Gastrocnemius medialis (tissue), 4 donors: Measurements from ENCODE around the gene FBXL22. TPM values are rescaled to one million over a fixed set of nuclear protein-coding genes. Genes with fewer than 3 reads are reported as not detected.

Source experiments
- ATAC-seq, 2 donors: fragments of 150-250 bp; one replicate each; pipeline ENCODE4 v1.9.1; 2016
- DNase-seq, 2 donors: peaks; one replicate each; pipeline ENCODE4 v3.0.0-alpha.2; 2019
- H3K27ac ChIP-seq, 4 donors: fragments of 200-600 bp; sonication (generic); 1 replicate in 1 of 4; 2 replicates in 3 of 4; pipeline ENCODE4 v1.5.1; 2016 to 2018; ENCODE audit warnings: mild to moderate bottlenecking in 2 of 4, moderate library complexity in 1 of 4
- H3K27me3 ChIP-seq, 3 donors: fragments of 200-600 bp; sonication (generic) in 2 of 3; 1 replicate in 1 of 3; 2 replicates in 2 of 3; pipeline versions ENCODE4 v1.5.1 to v1.6.0; 2016 to 2019; ENCODE audit warnings: mild to moderate bottlenecking in 1 of 3, moderate library complexity in 1 of 3
- H3K36me3 ChIP-seq, 2 donors: fragments of 200-600 bp; sonication (generic) in 1 of 2; one replicate each; pipeline ENCODE4 v1.5.1; 2017 to 2018
- H3K4me1 ChIP-seq, 2 donors: fragments of 200-600 bp; sonication (generic) in 1 of 2; one replicate each; pipeline ENCODE4 v1.5.1; 2016 to 2017; ENCODE audit warnings: mild to moderate bottlenecking in 2 of 2
- H3K4me3 ChIP-seq, 4 donors: fragments of 200-600 bp; sonication (generic) in 3 of 4; 1 replicate in 1 of 4; 2 replicates in 3 of 4; pipeline ENCODE4 v1.5.1; 2016 to 2019; ENCODE audit warnings: mild to moderate bottlenecking in 2 of 4
- H3K9me3 ChIP-seq, 3 donors: fragments of 200-600 bp; sonication (generic) in 2 of 3; 1 replicate in 1 of 3; 2 replicates in 2 of 3; pipeline ENCODE4 v1.5.1; 2016 to 2019
- POLR2A ChIP-seq, 2 donors: fragments of 450-650 bp; IDR thresholded peaks; one replicate each; pipeline ENCODE4 v1.6.1; 2017; ENCODE audit warnings: antibody characterized with exemption in 2 of 2, mild to moderate bottlenecking in 2 of 2, moderate library complexity in 2 of 2
- in situ Hi-C, 4 donors: fragments of 200-750 bp; cut with MboI; loops; one replicate each; pipeline versions ENCODE4 v1.15.0 to v1.8.0; 2017; ENCODE audit warnings: low sequenced_read_pairs in 4 of 4
- intact Hi-C: fragments of 100-400 bp; cut with DNase I; formaldehyde crosslinking; loops from one replicate; pipeline ENCODE4 v1.15.1; 2023; ENCODE audit warnings: low total_unique reads
- total RNA-seq, 4 donors: library from RNA; depleted of rRNA; stranded (reverse); fragments of >200 nt; gene quantifications; one replicate each; pipeline versions ENCODE4 v1.1.0 to v1.2.3, GENCODE V29; 2016
- TF ChIP-seq, protein P1 (sequence below), 5 experiments: fragments of 450-650 bp in 3 of 5; fragments of 200-600 bp in 2 of 5; sonication (generic) in 2 of 5; IDR thresholded peaks in 4 of 5; conservative IDR thresholded peaks in 1 of 5; 1 replicate in 4 of 5; 2 replicates in 1 of 5; pipeline ENCODE4 v1.5.1; 2016 to 2019; ENCODE audit warnings: antibody characterized with exemption in 5 of 5, mild to moderate bottlenecking in 3 of 5, moderate library complexity in 3 of 5

The FBXL22 gene
- total RNA-seq, 4 donors from 2014 or later, result 0.36 to 0.89 (median 0.68) TPM; not detected in 1

DNA sequence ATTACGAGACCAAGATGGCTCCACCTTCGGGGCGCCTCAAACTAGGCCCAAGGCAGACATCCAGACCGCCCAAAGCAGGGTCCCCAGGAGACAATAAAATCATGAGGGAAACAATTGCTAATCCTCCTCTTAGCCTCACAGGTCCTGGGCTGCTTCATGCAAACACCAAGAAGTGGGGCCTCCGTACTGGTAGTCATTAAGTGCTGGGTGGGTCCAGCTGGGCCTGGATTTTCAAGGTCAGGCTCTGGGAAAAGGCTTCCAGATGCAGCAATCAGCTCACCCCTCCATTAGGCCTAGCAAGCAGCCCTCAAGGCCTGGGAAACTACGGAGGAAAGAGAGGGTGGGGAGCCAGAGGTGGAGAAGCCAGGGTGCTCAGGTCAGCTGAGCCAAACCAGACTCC is 634 bp downstream of the FBXL22 start:
- TF ChIP-seq, protein P1, sequence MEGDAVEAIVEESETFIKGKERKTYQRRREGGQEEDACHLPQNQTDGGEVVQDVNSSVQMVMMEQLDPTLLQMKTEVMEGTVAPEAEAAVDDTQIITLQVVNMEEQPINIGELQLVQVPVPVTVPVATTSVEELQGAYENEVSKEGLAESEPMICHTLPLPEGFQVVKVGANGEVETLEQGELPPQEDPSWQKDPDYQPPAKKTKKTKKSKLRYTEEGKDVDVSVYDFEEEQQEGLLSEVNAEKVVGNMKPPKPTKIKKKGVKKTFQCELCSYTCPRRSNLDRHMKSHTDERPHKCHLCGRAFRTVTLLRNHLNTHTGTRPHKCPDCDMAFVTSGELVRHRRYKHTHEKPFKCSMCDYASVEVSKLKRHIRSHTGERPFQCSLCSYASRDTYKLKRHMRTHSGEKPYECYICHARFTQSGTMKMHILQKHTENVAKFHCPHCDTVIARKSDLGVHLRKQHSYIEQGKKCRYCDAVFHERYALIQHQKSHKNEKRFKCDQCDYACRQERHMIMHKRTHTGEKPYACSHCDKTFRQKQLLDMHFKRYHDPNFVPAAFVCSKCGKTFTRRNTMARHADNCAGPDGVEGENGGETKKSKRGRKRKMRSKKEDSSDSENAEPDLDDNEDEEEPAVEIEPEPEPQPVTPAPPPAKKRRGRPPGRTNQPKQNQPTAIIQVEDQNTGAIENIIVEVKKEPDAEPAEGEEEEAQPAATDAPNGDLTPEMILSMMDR (IDR thresholded peaks at IDR 0.05 in 4 of 5, conservative IDR thresholded peaks at IDR 0.05 in 1 of 5), result no peak
- no peak for TF ChIP-seq POLR2A (IDR thresholded peaks at IDR 0.05)
- ATAC-seq, result no peak
- Histone ChIP-seq H3K27ac (peak overlapping the region; percentile 89 to 96 (median 96)), H3K4me1 (peaks cover 62 to 67% of the 10 kb centered on the region in 2 donors), H3K27me3 (no peaks in the 10 kb centered on the region), H3K36me3 (no peaks in the 10 kb centered on the region), H3K9me3 (no peaks in the 10 kb centered on the region), H3K4me3 (peak overlapping the region; percentile 29 to 44 (median 38))
- in situ Hi-C loops, result loop anchor here in 3 of 4 donors (10.0 to 25.0 kb wide), 3 partner anchors 113 to 311 kb away; partner anchors contain the start of gene APH1B (in 1 of the 3)
- no peak for DNase-seq
- intact Hi-C loops, result loop anchor here (5.0 to 10.0 kb wide), 2 partner anchors 111 to 313 kb away; no protein-coding TSS in a partner anchor

DNA sequence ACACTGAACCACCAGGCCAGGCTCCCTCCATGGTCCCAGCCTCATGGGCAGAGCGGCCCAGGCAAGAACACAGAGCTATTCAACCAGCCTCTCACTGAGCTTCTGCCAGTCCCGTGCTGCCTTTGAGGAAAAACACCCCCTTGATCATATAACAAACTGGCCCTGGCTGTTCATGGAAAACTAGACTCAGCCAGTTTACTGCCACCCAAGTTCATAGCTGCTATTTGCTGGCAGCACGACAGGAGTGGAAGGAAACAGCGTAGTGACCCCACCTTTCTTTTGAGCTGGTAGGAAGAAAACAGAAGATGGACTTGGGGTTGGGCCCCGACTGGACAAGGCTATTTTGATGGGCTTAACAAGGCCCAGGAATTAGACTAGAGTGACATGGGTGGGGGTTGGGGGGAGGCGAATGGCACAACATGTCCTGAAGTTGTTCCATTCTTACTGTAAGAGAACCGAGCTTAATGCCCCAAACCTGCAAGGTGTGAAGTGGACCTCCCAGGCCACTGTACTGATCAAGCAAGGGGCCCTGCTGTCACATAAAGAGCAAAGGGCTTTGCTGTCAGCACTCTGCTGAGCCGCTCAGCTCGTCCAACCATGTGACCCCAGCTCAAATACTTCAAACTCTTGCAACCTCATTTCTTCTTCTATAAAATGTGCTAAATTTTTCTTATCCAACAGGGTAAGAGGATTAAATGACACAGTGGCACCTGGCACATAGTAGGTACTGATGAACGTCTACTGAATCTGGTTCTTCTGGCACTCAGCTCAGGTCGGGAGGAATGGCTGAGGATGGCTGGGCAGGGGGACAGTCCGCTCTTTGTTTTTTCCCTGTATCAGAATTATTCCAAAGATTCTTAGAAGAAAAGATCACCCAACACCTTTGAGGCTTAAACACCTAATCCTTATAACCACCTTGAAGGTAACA is 1.6 kb downstream of the FBXL22 start:
- Histone ChIP-seq H3K27me3 (no peaks in the 10 kb centered on the region), H3K9me3 (no peaks in the 10 kb centered on the region), H3K27ac (peak overlapping the region; percentile 89 to 96 (median 96)), H3K4me3 (peak overlapping the region in 2 of 4 donors; percentile 69 to 89), H3K4me1 (peaks cover 59 to 67% of the 10 kb centered on the region in 2 donors), H3K36me3 (no peaks in the 10 kb centered on the region)
- intact Hi-C loops, result loop anchor here (1.0 to 10.0 kb wide), 3 partner anchors 111 to 314 kb away; no protein-coding TSS in a partner anchor
- ATAC-seq (no peak), DNase-seq (no peak)
- TF ChIP-seq, protein P1 (IDR thresholded peaks at IDR 0.05 in 4 of 5, conservative IDR thresholded peaks at IDR 0.05 in 1 of 5), result no peak
- no peak for TF ChIP-seq POLR2A (IDR thresholded peaks at IDR 0.05)
- in situ Hi-C loops, result loop anchor here in 3 of 4 donors (10.0 to 25.0 kb wide), 3 partner anchors 114 to 311 kb away; partner anchors contain the start of gene APH1B (in 1 of the 3)

DNA sequence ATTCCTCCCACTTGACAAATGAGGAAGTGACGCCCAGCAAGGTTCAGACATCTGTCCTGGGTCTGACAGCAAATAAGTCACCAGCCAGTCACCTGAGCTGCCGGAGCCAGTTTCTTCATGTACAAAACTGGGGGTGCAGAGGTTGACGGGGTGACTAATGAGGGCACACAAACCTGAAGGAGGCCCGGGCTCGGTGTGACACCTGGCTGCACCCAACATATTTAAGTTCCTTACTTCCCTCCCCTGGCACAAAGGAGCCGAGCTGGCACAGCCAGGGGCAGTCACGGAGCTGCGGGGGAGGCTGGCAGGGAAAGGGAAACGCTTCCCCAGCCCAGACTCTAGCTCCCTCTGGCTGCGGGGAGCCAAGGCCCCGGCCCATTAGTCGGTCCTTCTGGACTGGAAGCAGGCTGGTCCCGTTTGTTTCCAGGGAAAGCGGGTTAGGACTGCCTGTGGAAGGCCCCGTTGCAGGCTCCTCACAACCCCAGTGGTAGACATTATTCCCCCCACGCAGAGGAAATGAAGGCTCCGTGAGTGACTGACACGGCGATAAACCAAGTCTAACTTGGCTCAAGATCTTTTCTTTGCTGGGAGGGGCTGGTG is 2.3 kb downstream of the FBXL22 start:
- DNase-seq (peak; percentile 55 to 76), ATAC-seq (peak; percentile 34 to 39)
- Histone ChIP-seq H3K27me3 (no peaks in the 10 kb centered on the region), H3K36me3 (no peaks in the 10 kb centered on the region), H3K4me3 (peak overlapping the region; percentile 57 to 89 (median 77)), H3K9me3 (no peaks in the 10 kb centered on the region), H3K27ac (peak overlapping the region; percentile 89 to 96 (median 96)), H3K4me1 (peaks cover 59 to 63% of the 10 kb centered on the region in 2 donors)
- intact Hi-C loops, result loop anchor here (1.0 to 10.0 kb wide), 3 partner anchors 112 to 315 kb away; no protein-coding TSS in a partner anchor
- TF ChIP-seq POLR2A (IDR thresholded peaks at IDR 0.05), result no peak
- TF ChIP-seq, protein P1 (IDR thresholded peaks at IDR 0.05 in 4 of 5, conservative IDR thresholded peaks at IDR 0.05 in 1 of 5), result peak; percentile 58 to 85 (median 76)
- in situ Hi-C loops, result loop anchor here in 3 of 4 donors (10.0 to 25.0 kb wide), 3 partner anchors 115 to 312 kb away; partner anchors contain the start of gene APH1B (in 1 of the 3)

DNA sequence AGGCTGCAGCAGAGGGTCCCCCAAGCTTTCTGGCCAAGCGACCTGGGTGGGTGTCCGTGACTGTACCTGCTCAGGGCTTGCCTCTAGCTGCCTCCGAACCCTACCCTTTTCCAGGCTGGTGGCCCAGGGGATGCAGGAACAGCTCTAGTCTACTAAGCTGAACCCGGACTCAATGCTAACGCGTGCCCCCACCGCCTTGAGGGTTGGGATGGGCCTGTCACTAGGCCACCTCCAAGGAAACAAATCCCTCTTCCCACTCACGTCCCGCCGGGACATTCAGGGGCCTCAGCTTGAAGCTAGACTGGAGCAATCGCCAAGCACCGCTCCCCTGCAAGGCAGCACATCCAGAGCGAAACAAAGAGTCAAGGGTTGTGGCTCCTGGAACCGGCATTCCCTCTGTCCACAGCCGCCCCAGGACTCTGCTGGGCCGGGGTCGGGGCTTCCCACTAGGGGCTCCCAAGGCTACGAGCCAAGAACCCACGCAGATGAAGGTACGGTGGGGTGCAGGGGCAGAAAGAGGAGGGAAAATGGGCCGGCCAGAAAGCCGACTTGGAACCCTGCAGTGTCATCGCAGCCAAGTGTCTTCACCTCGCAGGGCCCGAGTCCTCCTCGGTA is 2.9 kb downstream of the FBXL22 start:
- in situ Hi-C loops, result loop anchor here in 2 of 4 donors (10.0 to 25.0 kb wide), 2 partner anchors 115 to 462 kb away; no protein-coding TSS in a partner anchor
- Histone ChIP-seq H3K4me1 (peaks cover 55 to 57% of the 10 kb centered on the region in 2 donors), H3K36me3 (no peaks in the 10 kb centered on the region), H3K27me3 (no peaks in the 10 kb centered on the region), H3K27ac (peak overlapping the region; percentile 89 to 96 (median 96)), H3K9me3 (no peaks in the 10 kb centered on the region), H3K4me3 (peak overlapping the region; percentile 57 to 89 (median 77))
- no peak for TF ChIP-seq POLR2A (IDR thresholded peaks at IDR 0.05)
- TF ChIP-seq, protein P1 (IDR thresholded peaks at IDR 0.05 in 4 of 5, conservative IDR thresholded peaks at IDR 0.05 in 1 of 5), result no peak
- intact Hi-C loops, result loop anchor here (1.0 to 5.0 kb wide), 2 partner anchors 96 to 467 kb away; partner anchors contain the start of gene USP3
- peak in 1 of 2 donors; percentile 41 for DNase-seq
- peak; percentile 11 to 34 for ATAC-seq
